Fibroblast of skin of scalp (primary cell): ENCODE data around the gene ISG15.
A peak's percentile ranks its signal among the peaks of the same experiment; 100 is the strongest.

Experiments
- DNase-seq: peaks from one replicate; pipeline ENCODE4 v3.0.0-alpha.2; 2013

ISG15 gene

GRCh38 chr1:1061682-1062345 lies 48.5 kb downstream of the ISG15 start:
- DNase-seq = peak; percentile 25

- DNase-seq = no peak
Observed at GRCh38 chr1:1062348-1063163, 49.3 kb downstream of the ISG15 start.

GRCh38 chr1:1063261-1063944 lies 50.1 kb downstream of the ISG15 start:
- DNase-seq = no peak
